C4-2B (cell line): ENCODE data around the gene FXYD5.

ENCODE experiments used
- CTCF ChIP-seq: fragments of 450-650 bp; conservative IDR thresholded peaks from 2 replicates; pipeline ENCODE4 v1.5.1; 2017; ENCODE audit warnings: mild to moderate bottlenecking
- ZFX ChIP-seq: fragments of 450-650 bp; IDR thresholded peaks from 2 replicates; pipeline ENCODE4 v1.6.1; 2017

- TF ChIP-seq CTCF (no peak), ZFX (no peak)
Observed at GRCh38 chr19:35124098-35125060, 30.2 kb upstream of the FXYD5 start.
